ENCODE results near the gene AATF.

AATF gene

DNA sequence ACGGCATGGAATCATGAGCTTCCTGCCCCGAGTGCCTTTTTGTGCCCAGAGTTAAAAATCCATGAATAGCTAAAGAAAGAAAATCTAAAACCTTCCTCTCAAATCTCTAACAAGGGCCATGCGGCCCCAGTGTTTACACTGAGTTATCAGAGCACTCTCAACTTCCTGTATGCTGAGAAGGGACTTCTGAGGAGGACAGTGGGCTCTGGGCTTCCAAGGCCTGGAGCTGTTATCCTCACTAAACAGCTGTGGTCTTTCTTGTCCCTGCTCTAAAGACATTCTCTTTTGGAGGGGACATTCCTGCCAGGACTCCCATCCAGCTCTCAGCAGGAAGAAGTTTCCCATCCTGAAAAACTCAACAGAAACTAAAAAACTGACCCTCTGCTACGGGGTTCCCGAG, 135.6 kb downstream of the AATF start:
- DNase-seq = no peak

DNA sequence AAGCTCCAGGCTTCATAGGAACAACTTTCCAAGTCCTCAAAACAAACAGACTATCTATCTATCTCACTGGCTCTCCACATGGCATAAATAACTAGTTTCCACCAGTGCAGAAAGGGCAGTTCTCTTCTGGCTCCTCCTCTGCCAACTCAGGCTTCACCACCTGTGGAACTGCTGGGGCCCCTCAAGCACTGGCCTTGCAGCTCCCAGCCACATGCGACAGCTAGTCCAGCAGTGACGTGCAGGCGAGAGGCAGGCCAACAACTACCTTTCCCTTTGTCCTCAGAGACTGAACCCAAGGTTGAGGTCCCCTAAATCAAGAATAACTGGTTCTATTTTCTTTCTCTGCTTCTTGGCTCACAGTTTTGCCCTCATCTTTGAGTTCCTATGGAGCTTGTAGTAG, 137.6 kb downstream of the AATF start:
- DNase-seq = no peak

DNA sequence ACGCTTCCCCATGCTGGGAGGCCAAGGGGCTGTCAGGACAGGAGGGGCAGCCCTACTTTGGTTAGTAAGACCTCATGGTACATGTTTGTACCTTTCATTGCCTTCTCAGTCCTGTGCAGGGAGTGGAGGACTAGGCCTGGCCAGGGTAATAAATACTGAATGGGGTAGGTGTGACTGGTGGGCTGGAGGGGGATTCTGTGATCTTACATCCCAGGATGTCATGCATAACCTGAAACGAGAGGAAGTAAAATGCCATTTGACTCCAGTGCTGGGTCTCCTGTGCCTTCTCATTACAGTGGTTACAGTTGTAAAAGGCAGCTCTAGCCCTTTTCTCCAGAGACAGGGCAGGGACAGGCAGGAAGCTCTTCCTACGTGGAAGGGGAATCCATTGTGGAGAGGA, 138.2 kb downstream of the AATF start:
- DNase-seq = no peak

DNA sequence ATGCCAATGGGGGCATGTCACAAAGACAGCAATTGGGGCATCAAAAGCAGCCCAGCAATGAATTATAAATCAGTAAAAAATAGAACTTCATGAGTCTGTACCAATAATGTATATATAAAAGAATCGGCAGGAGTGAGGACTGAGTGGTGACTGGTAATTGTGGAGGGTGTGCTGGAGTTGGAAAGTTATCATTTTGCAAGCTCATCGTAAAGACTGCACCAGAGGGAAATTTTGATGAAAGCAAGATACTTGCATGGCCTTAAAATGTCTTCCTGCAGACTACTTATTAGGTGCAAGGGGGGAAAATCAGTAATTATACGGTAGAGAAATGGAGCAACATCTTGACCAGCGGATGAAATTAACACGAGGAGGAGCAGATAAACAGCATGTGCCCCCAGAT, 138.9 kb downstream of the AATF start:
- no peak for DNase-seq

DNA sequence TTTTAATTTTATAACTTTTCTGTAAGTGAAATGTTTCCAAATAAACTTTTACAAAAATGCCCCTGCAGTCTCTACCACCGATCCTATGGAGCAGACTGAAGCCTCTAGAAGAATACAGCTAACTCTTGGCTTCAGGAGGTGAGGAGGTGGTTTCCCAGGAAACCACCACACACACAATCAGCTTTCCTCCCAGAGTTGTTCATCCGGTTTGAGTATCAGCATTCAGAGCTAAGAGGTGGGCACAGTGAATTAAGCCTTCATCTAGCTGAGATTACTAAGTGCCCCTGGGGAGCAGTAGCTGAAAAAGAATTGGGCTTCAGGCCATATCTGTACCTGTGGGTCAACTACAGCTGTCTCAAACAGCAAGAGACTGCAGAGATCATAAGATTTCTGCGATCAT, 139.7 kb downstream of the AATF start:
- DNase-seq = no peak

DNA sequence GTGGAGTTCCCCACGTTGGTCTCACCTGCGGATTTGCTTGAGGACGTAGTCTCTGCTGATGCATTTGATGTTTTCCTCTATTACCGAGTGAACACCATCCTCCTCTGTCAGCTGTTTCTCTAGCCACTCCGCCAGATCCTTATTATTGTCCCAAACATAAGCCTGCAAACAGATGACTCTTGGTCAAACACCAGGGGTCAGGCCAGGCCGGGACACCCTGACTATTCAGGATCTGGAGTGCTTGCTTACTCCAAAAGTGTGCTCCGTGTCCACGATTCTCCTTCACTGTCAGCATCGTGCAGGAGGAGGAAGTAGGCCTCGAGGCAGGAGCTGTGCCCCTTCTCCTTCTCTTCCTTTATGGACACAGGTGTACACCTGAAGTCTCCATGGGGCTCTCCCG, 140.2 kb downstream of the AATF start:
- peak; percentile 9 to 24 for DNase-seq

DNA sequence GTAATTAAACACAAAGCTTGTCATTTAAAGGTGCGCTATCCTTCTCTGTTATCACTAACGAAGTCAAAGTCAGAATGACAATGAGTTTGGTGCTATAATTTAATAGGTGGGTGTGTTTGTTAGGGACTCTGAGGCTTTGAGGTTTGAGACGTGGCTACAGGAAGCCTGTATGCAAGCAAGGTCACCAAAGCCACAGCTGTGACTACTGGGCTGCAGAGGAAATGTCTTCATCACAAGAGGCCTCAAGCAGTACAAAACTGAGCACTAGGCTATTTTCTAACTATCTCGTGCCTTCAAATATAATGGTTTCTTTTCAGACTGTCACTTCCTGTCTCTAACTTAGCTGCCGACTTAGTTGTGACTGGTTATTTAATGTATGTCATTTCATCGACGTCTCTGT, 141.2 kb downstream of the AATF start:
- no peak for DNase-seq

DNA sequence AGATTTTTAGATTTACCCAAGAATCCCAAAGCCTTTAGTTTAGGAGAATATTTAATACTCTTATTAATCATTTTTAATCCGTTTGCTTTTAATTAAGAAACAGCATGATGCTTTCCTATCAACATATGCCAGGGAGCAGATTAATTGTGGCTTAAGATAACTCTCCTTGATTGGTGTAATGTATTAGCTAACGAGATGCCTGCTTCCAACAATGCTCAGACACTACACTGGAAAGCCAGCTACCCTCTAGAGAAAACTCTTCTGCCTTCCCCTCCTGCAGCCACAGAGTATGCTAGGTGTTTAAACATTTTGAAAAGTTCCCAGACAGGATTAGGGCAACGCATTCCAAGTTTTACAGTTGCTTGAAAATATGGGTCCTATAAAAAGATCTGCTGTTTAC, 142.2 kb downstream of the AATF start:
- no peak for DNase-seq

DNA sequence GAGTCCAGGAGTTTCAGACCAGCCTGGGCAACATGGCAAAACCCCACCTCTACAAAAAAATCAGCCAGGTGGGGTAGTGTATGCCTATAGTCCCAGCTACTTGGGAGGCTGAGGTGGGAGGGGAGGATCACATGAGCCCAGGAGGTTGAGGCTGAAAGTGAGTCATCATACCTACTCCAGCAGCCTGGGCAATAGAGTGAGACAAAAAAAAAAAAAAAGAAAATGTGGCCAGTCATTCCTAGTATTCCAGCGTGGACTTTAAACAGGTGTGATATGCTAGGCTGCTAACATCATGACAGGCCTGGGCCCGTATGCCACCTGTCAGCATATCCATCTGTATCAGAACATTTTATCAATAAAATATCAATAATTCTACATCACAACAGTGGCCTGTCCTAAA, 143.3 kb downstream of the AATF start:
- DNase-seq = no peak

DNA sequence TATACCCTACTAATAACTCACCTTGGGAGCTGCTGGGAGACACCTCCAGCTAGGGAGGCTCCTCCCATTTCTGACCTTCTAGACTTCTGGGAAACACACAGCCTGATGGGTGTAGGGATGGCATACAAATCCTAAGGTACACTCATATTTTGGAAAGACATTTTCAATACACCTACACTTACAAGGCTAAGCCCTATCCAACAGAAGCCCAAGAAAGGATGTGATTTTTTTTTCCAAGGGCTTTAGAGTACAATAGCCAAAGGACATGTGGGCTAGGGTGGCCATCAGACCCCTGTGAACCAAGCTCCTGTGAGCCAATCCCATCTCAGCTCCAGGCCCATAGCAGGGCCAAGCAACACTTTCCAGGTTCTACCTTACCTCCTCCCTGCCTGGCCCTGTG, 143.9 kb downstream of the AATF start:
- DNase-seq = no peak

DNA sequence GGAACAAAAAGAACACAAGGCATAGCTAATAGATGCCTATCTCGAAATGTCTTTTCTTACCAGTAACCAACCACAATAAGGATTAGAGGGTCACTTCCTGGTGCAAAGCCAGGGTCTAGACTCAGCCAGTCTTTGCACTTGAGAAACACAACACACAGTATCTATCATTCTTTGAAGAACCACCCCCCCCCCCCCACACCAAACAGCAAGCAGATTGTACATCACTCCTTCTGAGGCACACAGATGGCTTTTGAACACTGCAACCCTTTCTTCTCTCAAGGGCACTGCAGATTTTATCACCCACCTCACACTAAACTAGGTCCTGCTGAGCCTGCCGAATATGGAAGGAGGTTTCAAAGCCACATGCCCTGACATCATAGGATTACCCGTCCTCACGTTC, 145.6 kb downstream of the AATF start:
- DNase-seq = no peak

DNA sequence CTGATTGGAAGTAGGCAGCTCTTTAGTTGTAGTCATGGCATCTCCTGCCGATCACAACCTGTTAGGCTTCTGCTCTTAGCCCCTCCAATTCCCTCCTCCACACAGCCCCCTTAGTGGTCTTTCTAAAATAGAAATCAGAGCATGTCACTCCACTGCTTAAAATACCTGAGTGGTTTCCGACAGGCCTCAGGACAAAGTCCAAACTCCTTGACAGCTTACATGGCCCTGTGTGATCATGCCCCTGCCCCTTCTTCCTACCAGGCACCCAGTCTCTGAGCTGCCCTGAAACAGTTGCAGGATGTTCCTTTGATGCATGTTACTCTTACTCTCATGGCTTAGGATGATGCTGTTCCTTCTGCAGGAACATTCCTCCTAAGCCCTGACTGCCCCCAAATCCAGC, 147.3 kb downstream of the AATF start:
- no peak for DNase-seq

DNA sequence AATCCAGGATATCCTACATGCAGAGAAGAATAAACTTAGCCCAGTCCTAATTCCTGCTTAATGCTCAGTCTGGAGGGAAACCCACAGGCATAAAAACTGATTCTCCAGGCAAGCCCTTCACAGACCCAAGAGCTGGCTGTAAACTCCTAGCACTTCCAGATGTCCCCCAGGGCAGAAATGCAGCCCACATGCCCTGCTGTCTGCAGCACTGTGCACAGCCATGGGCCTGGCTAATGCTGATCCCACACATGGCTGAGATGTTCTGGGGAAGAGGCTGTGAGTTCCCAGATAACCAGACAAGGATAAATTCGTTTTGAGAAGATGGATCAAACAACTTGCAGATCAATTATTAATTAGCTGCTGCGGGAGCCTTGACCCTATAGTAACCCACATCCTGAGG, 148.4 kb downstream of the AATF start:
- DNase-seq = no peak

DNA sequence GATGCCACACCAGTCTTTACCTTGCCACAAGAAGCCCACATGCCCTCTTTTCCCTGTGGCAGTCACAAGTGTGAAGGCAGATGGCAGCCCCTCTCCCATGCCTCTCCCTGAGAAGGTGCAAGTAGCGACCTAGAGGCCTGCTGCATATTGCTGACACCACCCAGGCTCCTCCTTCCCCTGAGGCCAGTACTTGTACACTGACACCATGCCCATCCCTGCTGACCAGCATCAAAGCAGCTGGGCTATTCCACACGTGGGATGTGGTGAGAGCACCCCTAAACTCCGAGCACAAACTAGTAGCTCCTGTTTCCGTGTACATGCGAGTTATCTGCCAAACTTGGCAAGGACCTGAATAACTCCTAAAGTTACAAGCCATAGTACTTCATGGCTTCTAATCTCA, 149.4 kb downstream of the AATF start:
- no peak for DNase-seq

DNA sequence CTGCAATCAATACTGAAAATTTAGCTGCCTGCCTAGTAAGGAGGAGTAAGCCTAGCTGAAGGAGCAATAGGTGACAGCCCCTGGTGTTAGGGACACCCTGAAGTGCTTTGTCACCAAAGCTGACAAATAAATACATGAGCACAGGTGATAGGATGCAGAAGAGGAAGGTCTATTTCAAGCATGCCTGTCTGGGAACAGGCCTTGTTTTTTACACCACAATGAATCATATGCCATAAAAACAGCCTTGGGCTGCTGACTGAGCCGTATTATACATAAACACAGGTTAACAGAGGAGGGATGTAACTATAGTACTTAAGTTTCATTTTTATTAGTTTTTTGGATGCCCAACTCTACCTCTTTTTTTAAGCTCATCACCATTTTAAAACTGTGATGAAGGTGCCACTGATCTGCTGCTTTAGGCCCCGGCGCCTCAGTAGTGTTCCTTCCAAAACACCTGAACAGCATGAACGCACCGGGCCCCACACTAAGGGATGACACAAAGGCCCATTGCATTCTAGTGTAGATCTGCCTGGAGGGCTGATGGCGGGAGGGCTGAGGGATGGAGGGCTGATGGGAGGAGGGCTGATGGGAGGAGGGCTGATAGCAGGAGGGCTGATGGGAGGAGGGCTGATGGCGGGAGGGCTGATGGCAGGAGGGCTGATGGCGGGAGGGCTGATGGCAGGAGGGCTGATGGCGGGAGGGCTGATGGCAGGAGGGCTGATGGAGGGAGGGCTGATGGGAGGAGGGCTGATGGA, 150.3 kb downstream of the AATF start:
- no peak for DNase-seq

DNA sequence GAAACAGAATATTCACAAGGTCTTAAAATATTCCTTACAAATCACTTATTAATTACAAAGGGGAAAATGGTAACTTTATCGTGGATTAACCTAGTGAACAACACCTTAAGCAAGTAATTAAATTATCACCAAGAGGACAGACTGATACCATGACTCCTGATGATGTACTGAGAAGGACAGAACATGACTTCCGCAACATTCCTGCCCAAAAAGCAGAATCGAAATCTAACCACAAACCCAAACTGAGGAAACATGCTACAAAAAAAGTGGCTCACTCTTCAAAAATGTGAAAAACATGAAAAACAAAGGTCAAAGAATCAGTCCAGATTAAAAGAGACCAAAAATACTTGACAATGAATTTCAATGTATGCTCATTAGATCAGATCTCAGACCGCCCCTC, 151.5 kb downstream of the AATF start:
- no peak for DNase-seq

DNA sequence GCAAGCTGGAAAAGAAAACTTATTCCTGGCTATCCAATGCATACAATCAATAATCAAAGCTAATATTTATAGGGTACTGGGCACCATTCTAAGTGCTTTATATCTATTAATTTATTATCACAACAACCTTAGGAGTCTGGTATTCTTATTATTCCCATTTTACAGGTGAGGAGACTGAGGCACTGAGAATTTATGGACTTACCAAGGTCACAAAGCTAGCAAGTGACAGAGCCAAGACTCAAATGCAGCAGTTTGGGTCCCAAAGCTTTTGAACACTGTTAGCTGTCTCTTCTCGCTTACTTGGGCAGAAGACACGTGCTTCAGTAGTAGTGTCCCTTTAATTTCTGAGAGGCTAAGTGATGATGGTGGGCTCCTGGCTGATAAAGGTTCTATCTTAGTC, 152.6 kb downstream of the AATF start:
- no peak for DNase-seq

DNA sequence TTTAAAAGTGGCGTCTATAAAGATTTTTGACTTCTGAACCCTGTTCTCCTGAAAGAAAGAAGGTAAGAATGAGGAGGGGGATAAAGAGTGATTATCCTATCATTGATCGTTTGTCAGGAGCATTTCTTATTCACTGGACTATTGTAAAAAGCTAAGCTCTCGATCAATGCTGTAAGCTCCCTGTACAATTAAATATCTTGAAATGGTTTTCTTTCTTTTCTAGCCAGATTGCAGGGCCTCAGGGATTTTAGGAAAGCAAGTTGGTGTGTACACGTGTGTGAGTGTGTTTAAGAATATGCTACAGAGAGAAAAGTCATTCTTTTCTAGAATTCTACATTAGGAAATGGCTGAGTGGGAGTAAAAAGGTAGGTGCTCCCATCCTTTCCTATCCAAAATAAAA, 154.5 kb downstream of the AATF start:
- DNase-seq = no peak

DNA sequence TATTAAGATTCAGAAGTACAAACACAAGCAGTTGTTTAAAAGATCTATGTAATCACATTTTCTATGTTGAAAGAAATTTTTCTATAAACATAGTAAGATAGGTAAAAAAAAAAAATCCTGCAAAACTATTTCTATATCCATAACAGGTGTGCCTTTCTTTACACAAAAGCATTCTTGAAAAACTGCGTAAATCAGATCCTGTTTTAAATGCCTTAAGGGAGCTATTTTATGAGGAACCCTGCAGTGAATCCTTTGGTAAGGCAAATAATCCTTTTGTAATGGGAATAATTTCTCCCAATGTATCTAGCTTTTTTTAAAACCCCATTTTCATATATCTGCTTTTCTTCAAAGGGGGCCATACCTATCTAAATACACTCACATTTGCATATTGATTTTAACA, 157.3 kb downstream of the AATF start:
- DNase-seq = no peak
